Activated naive CD4-positive, alpha-beta T cell treated with anti-CD3 and anti-CD28 coated beads, Interleukin-2, amount 50 U/mL, for 72 hours (primary cell): Measurements from ENCODE around the gene UTP4. TPM values are rescaled to one million over a fixed set of nuclear protein-coding genes. Genes with fewer than 3 reads are reported as not detected.
"Not testable (repeated sequence)": the region's sequence is repeated elsewhere in the genome, so short reads cannot be mapped to it uniquely, and the experiment has no call there.

Experiments used
- ATAC-seq, 2 donors: fragments of 150-1000 bp; cut with Tn5 transposase; 2 replicates each; pipeline ENCODE4 v1.10.0; 2021; ENCODE audit warnings: mild to moderate bottlenecking in 2 of 2, moderate library complexity in 2 of 2
- DNase-seq, 2 donors: peaks; one replicate each; pipeline ENCODE4 v3.0.0; 2021 to 2022; ENCODE audit warnings: low spot score in 2 of 2
- H3K27ac Mint-ChIP-seq, 2 donors: one replicate each; pipeline ENCODE4 v1.8.0; 2022; ENCODE audit warnings: mild to moderate bottlenecking in 2 of 2, mixed read lengths in 2 of 2
- H3K36me3 Mint-ChIP-seq, 2 donors: one replicate each; pipeline ENCODE4 v1.8.0; 2022; ENCODE audit warnings: mixed read lengths in 2 of 2
- H3K9me3 Mint-ChIP-seq, 2 donors: one replicate each; pipeline ENCODE4 v1.8.0; 2022; ENCODE audit warnings: mixed read lengths in 2 of 2
- total RNA-seq, 2 donors: library from RNA; stranded (reverse); gene quantifications; one replicate each; pipeline ENCODE4 v1.2.3, GENCODE V29; 2022

Gene UTP4
- total RNA-seq, 2 donors from 2014 or later, result 56.0 to 86.7 TPM

GRCh38 chr16:69145658-69146057 lies 13.2 kb downstream of the UTP4 start:
- no peak for DNase-seq
- ATAC-seq, result no peak
- no peak overlapping the region for H3K27ac Mint-ChIP-seq
- H3K36me3 Mint-ChIP-seq, result peaks cover 10 to 18% of the 10 kb centered on the region in 2 donors
- H3K9me3 Mint-ChIP-seq, result no peaks in the 10 kb centered on the region

GRCh38 chr16:69149621-69150020 lies 17.2 kb downstream of the UTP4 start:
- not testable (repeated sequence) for DNase-seq
- peaks cover 5 to 11% of the 10 kb centered on the region in 2 donors for H3K36me3 Mint-ChIP-seq

GRCh38 chr16:69150146-69150865 lies 17.9 kb downstream of the UTP4 start:
- H3K36me3 Mint-ChIP-seq, result peaks cover 5 to 11% of the 10 kb centered on the region in 2 donors
- H3K27ac Mint-ChIP-seq, result no peak overlapping the region
- no peaks in the 10 kb centered on the region for H3K9me3 Mint-ChIP-seq
- DNase-seq, result peak in 1 of 2 donors; percentile 55
- ATAC-seq, result peak; percentile 76 to 77

More at GRCh38 chr16:69149621-69150020, 17.2 kb downstream of the UTP4 start:
- H3K27ac Mint-ChIP-seq, ATAC-seq, H3K9me3 Mint-ChIP-seq: not testable (repeated sequence)

GRCh38 chr16:69157196-69157595 lies 24.7 kb downstream of the UTP4 start:
- Mint-ChIP-seq H3K9me3 (no peaks in the 10 kb centered on the region), H3K36me3 (peaks cover 17 to 30% of the 10 kb centered on the region in 2 donors), H3K27ac (peak overlapping the region in 1 of 2 donors; percentile 5)
- no peak for DNase-seq
- ATAC-seq, result no peak

- Mint-ChIP-seq H3K36me3 (peaks cover 18 to 45% of the 10 kb centered on the region in 2 donors), H3K9me3 (no peaks in the 10 kb centered on the region), H3K27ac (no peak overlapping the region)
- ATAC-seq, result no peak
- no peak for DNase-seq
Measured at GRCh38 chr16:69160192-69160591, 27.7 kb downstream of the UTP4 start.

GRCh38 chr16:69165584-69165983 lies 33.1 kb downstream of the UTP4 start:
- Mint-ChIP-seq H3K27ac (peak overlapping the region; percentile 87 to 95), H3K9me3 (no peaks in the 10 kb centered on the region), H3K36me3 (peaks cover 20 to 45% of the 10 kb centered on the region in 2 donors)
- ATAC-seq, result no peak
- no peak for DNase-seq

- Mint-ChIP-seq H3K27ac (peak overlapping the region; percentile 87 to 95), H3K36me3 (peaks cover 20 to 39% of the 10 kb centered on the region in 2 donors), H3K9me3 (no peaks in the 10 kb centered on the region)
- ATAC-seq (peak; percentile 93 to 94), DNase-seq (peak; percentile 68 to 89)
Measured at GRCh38 chr16:69166221-69166833, 33.9 kb downstream of the UTP4 start.

- H3K27ac Mint-ChIP-seq, result peak overlapping the region; percentile 87 to 95
- DNase-seq, result no peak
Measured at GRCh38 chr16:69166946-69167930, 34.8 kb downstream of the UTP4 start.

GRCh38 chr16:69169051-69169450 lies 36.6 kb downstream of the UTP4 start:
- DNase-seq (no peak), ATAC-seq (no peak)
- Mint-ChIP-seq H3K9me3 (no peaks in the 10 kb centered on the region), H3K27ac (no peak overlapping the region), H3K36me3 (peaks cover 18 to 27% of the 10 kb centered on the region in 2 donors)

More at GRCh38 chr16:69166946-69167930, 34.8 kb downstream of the UTP4 start:
- H3K36me3 Mint-ChIP-seq, result peaks cover 24 to 39% of the 10 kb centered on the region in 2 donors
- no peaks in the 10 kb centered on the region for H3K9me3 Mint-ChIP-seq
- no peak for ATAC-seq

- peaks cover 18 to 25% of the 10 kb centered on the region in 2 donors for H3K36me3 Mint-ChIP-seq
- ATAC-seq (no peak), DNase-seq (no peak)
- no peaks in the 10 kb centered on the region for H3K9me3 Mint-ChIP-seq
- no peak overlapping the region for H3K27ac Mint-ChIP-seq
Measured at GRCh38 chr16:69169607-69170352, 37.3 kb downstream of the UTP4 start.

- H3K36me3 Mint-ChIP-seq, result peaks cover 18 to 31% of the 10 kb centered on the region in 2 donors
- no peak for ATAC-seq
- DNase-seq, result no peak
- no peak overlapping the region for H3K27ac Mint-ChIP-seq
- no peaks in the 10 kb centered on the region for H3K9me3 Mint-ChIP-seq
Measured at GRCh38 chr16:69171325-69172084, 39.1 kb downstream of the UTP4 start.

GRCh38 chr16:69176033-69176800 lies 43.8 kb downstream of the UTP4 start:
- Mint-ChIP-seq H3K36me3 (peaks cover 4 to 7% of the 10 kb centered on the region in 2 donors), H3K27ac (no peak overlapping the region), H3K9me3 (no peaks in the 10 kb centered on the region)
- ATAC-seq (no peak), DNase-seq (no peak)

- Mint-ChIP-seq H3K9me3 (no peaks in the 10 kb centered on the region), H3K36me3 (peaks cover 0 to 7% of the 10 kb centered on the region in 2 donors), H3K27ac (no peak overlapping the region)
- ATAC-seq (no peak), DNase-seq (no peak)
Measured at GRCh38 chr16:69179328-69180010, 47.0 kb downstream of the UTP4 start.

- ATAC-seq (no peak), DNase-seq (no peak)
- H3K36me3 Mint-ChIP-seq, result peaks cover 0 to 12% of the 10 kb centered on the region in 2 donors
- H3K27ac Mint-ChIP-seq, result no peak overlapping the region
- H3K9me3 Mint-ChIP-seq, result no peaks in the 10 kb centered on the region
Measured at GRCh38 chr16:69180011-69180338, 47.5 kb downstream of the UTP4 start.
